SK-N-SH (cell line): ENCODE data around the gene MRPL49. TPM values are rescaled to one million over a fixed set of nuclear protein-coding genes. Genes with fewer than 3 reads are reported as not detected.
A peak's percentile ranks its signal among the peaks of the same experiment; 100 is the strongest.

ENCODE experiments used
- CTCF ChIA-PET: fragments of 300-600, 350-600 bp; formaldehyde crosslinking; extraction: SDS; loops from one replicate; lab custom pipeline; 2021; lab: Yijun Ruan, JAX
- POLR2A ChIA-PET: fragments of 350-600 bp; sonication (Branson Sonifier 250); formaldehyde crosslinking; extraction: SDS; loops from one replicate; lab custom pipeline; 2020; ENCODE audit warnings: antibody characterized with exemption, inconsistent platforms; lab: Yijun Ruan, JAX
- DNase-seq: peaks from one replicate; pipeline ENCODE4 v3.0.0; 2012
- H2AFZ ChIP-seq: fragments of 200-600 bp; sonication (generic); 2 replicates; pipeline ENCODE4 v1.8.1; 2016; ENCODE audit warnings: antibody characterized with exemption, mild to moderate bottlenecking, low read depth
- H3F3A ChIP-seq: fragments of 200-600 bp; sonication (generic); replicated peaks from 2 replicates; pipeline ENCODE3; 2016; ENCODE audit warnings: antibody characterized with exemption, mild to moderate bottlenecking; ENCODE audit not compliant: insufficient read depth
- H3K27ac ChIP-seq, 2 experiments: fragments of 200-500 bp in 1 of 2; fragments of 200-600 bp in 1 of 2; sonication (Bioruptor generic) in 1 of 2; sonication (generic), shearing (Covaris generic) in 1 of 2; 2 replicates each; pipeline versions ENCODE4 v1.5.1 to v1.6.1; 2014 to 2016; ENCODE audit warnings: low read depth in 2 of 2, inconsistent platforms in 1 of 2, low read length in 1 of 2, mild to moderate bottlenecking in 1 of 2, mixed read lengths in 1 of 2
- H3K27me3 ChIP-seq: fragments of 200-600 bp; sonication (generic), shearing (Covaris generic); 2 replicates; pipeline ENCODE4 v1.6.1; 2016; ENCODE audit warnings: mixed run types; ENCODE audit not compliant: insufficient read depth
- H3K36me3 ChIP-seq, 2 experiments: fragments of 200-500 bp in 1 of 2; fragments of 200-600 bp in 1 of 2; sonication (Bioruptor generic) in 1 of 2; sonication (generic) in 1 of 2; replicated peaks in 1 of 2; 2 replicates each; pipeline versions ENCODE3 to v1.5.1; 2014 to 2016; ENCODE audit warnings: low read length in 1 of 2, mild to moderate bottlenecking in 1 of 2; ENCODE audit not compliant: insufficient read depth in 2 of 2, control insufficient read depth in 1 of 2
- H3K4me1 ChIP-seq, 2 experiments: fragments of 200-500 bp in 1 of 2; fragments of 200-600 bp in 1 of 2; sonication (Bioruptor generic) in 1 of 2; sonication (generic), shearing (Covaris generic) in 1 of 2; 2 replicates each; pipeline versions ENCODE4 v1.5.1 to v1.6.1; 2014 to 2016; ENCODE audit warnings: low read depth in 1 of 2, low read length in 1 of 2, mixed run types in 1 of 2; ENCODE audit not compliant: insufficient read depth in 2 of 2, control insufficient read depth in 1 of 2
- H3K4me2 ChIP-seq: fragments of 200-600 bp; sonication (generic), shearing (Covaris generic); 2 replicates; pipeline ENCODE4 v1.6.1; 2017; ENCODE audit warnings: mixed run types
- H3K4me3 ChIP-seq, 2 experiments: fragments of 200-500 bp in 1 of 2; fragments of 200-600 bp in 1 of 2; sonication (Bioruptor generic) in 1 of 2; sonication (generic), shearing (Covaris generic) in 1 of 2; 2 replicates each; pipeline versions ENCODE4 v1.5.1 to v1.8.1; 2014 to 2016; ENCODE audit warnings: low read depth in 2 of 2, inconsistent platforms in 1 of 2, low read length in 1 of 2, mild to moderate bottlenecking in 1 of 2, mixed read lengths in 1 of 2, moderate library complexity in 1 of 2
- H3K79me2 ChIP-seq: fragments of 200-600 bp; sonication (generic); 2 replicates; pipeline ENCODE4 v1.8.1; 2017; ENCODE audit warnings: mild to moderate bottlenecking; ENCODE audit not compliant: insufficient read depth
- H3K9ac ChIP-seq: fragments of 200-600 bp; sonication (generic); 2 replicates; pipeline ENCODE4 v1.6.1; 2017; ENCODE audit warnings: mixed run types
- H3K9me2 ChIP-seq: fragments of 200-600 bp; sonication (generic); 2 replicates; pipeline ENCODE4 v1.6.1; 2017; ENCODE audit warnings: mixed run types
- H3K9me3 ChIP-seq: fragments of 200-600 bp; sonication (generic); 2 replicates; pipeline ENCODE4 v1.6.1; 2017; ENCODE audit warnings: mixed run types, mild to moderate bottlenecking, moderate library complexity
- H4K20me1 ChIP-seq: fragments of 200-600 bp; sonication (generic); 2 replicates; pipeline ENCODE4 v1.6.1; 2017; ENCODE audit warnings: mild to moderate bottlenecking, mixed run types; ENCODE audit not compliant: insufficient read depth
- CHD2 ChIP-seq: fragments of 150-350 bp; IDR thresholded peaks from 2 replicates; pipeline ENCODE4 v1.6.1; 2018; ENCODE audit warnings: low read length; ENCODE audit not compliant: partially characterized antibody
- FOXJ3 ChIP-seq: sonication (generic); formaldehyde crosslinking; IDR thresholded peaks from 2 replicates; pipeline ENCODE4 v1.5.1; 2020; ENCODE audit warnings: mild to moderate bottlenecking, missing genetic modification reagents
- GABPA ChIP-seq: IDR thresholded peaks from 2 replicates; pipeline ENCODE4 v1.4.0; 2012; ENCODE audit warnings: low read depth, mild to moderate bottlenecking
- JUND ChIP-seq: IDR thresholded peaks from 2 replicates; pipeline ENCODE4 v1.4.0; 2012
- MAX ChIP-seq: IDR thresholded peaks from 2 replicates; pipeline ENCODE4 v1.4.0; 2012; ENCODE audit warnings: low read depth
- POLR2AphosphoS5 ChIP-seq: IDR thresholded peaks from 2 replicates; pipeline ENCODE4 v1.6.1; 2012; ENCODE audit warnings: low read depth, low read length
- RCOR1 ChIP-seq: fragments of 150-350 bp; IDR thresholded peaks from 2 replicates; pipeline ENCODE4 v1.6.1; 2017; ENCODE audit warnings: antibody characterized with exemption, low read length
- RFX5 ChIP-seq: IDR thresholded peaks from 2 replicates; pipeline ENCODE4 v1.6.1; 2012; ENCODE audit warnings: mild to moderate bottlenecking, improper control_type of control experiment, low read length
- RXRA ChIP-seq: IDR thresholded peaks from 2 replicates; pipeline ENCODE4 v1.4.0; 2012; ENCODE audit warnings: low read depth, mild to moderate bottlenecking, borderline replicate concordance
- SMC3 ChIP-seq: IDR thresholded peaks from 2 replicates; pipeline ENCODE4 v1.6.1; 2012; ENCODE audit warnings: low read depth, low read length, improper control_type of control experiment
- TAF1 ChIP-seq: IDR thresholded peaks from 2 replicates; pipeline ENCODE4 v1.6.1; 2012; ENCODE audit warnings: low read depth, mild to moderate bottlenecking, low read length, moderate library complexity, borderline replicate concordance
- TCF12 ChIP-seq: IDR thresholded peaks from 2 replicates; pipeline ENCODE4 v1.4.0; 2012
- YY1 ChIP-seq: IDR thresholded peaks from 2 replicates; pipeline ENCODE4 v1.4.0; 2012; ENCODE audit warnings: low read depth, mild to moderate bottlenecking
- WGBS: methylation state at CpG from one replicate; pipeline ENCODE4 v1.1.6; 2017; ENCODE audit warnings: low lambda C conversion rate; 5-methylcytosine and 5-hydroxymethylcytosine counted together
- polyA plus RNA-seq, 3 experiments: library from polyadenylated mRNA; depleted of rRNA; stranded (reverse); fragments of >200 nt; gene quantifications; 2 replicates each; pipeline ENCODE4 v1.2.3, GENCODE V29; 2012
- TF ChIP-seq, protein P1 (sequence below): fragments of 150-350 bp; IDR thresholded peaks from 2 replicates; pipeline ENCODE4 v1.6.1; 2016; ENCODE audit warnings: mild to moderate bottlenecking, low read depth, low read length
- TF ChIP-seq, protein P2 (sequence below): fragments of 200-600 bp; sonication (generic); IDR thresholded peaks from 2 replicates; pipeline ENCODE4 v1.6.1; 2017; ENCODE audit warnings: antibody characterized with exemption, mild to moderate bottlenecking, moderate library complexity

The MRPL49 gene
- polyA plus RNA-seq, 1 of the 3 experiments (the other 2 are of a cell fraction): 56.7 TPM

- peak; percentile 72 for TF ChIP-seq MAX
- peak; percentile 96 for TF ChIP-seq TAF1
- TF ChIP-seq, protein P1, sequence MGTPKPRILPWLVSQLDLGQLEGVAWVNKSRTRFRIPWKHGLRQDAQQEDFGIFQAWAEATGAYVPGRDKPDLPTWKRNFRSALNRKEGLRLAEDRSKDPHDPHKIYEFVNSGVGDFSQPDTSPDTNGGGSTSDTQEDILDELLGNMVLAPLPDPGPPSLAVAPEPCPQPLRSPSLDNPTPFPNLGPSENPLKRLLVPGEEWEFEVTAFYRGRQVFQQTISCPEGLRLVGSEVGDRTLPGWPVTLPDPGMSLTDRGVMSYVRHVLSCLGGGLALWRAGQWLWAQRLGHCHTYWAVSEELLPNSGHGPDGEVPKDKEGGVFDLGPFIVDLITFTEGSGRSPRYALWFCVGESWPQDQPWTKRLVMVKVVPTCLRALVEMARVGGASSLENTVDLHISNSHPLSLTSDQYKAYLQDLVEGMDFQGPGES: no peak
- TF ChIP-seq RFX5: no peak; the same call in 1 of the 2 replicates
- TF ChIP-seq RXRA: no peak
- TF ChIP-seq JUND: no peak
- TF ChIP-seq SMC3: peak; percentile 6; the same call in 1 of the 2 replicates
- TF ChIP-seq POLR2AphosphoS5: peak; percentile 95
- peak; percentile 68 for TF ChIP-seq GABPA
- TF ChIP-seq FOXJ3 (CRISPR knock-in tag): no peak
- no peak for TF ChIP-seq RCOR1
- TF ChIP-seq TCF12: peak; percentile 22; the same call in 1 of the 2 replicates
- peak; percentile 90 for TF ChIP-seq YY1
Observed at GRCh38 chr11:65121865-65122696, at the start of gene MRPL49, which contains the start of gene FAU (continued).

DNA sequence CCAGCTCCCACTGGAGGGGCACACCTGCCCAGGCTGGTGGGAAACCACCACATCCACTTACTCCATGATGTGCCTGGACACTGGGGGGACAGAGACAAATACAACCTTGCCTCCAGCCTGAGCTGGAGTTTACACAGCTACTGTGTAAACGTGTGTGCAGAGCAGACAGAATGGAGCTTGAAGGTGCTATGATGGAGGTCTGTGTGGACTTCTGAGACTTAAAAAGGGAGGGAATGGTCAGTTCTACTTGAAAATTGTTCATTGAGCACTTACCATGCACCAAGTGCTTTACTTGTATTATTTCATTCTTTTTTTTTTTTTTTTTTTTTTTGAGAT is 49.5 kb upstream of the MRPL49 start:
- POLR2A ChIA-PET: no interaction called here
- CTCF ChIA-PET: interaction anchor here (1.3 kb wide), 1 partner anchor 58 kb away, joined by 3 read pairs; the partner anchor contains the start of gene ARL2

More for the DNA sequence above, 49.5 kb upstream of the MRPL49 start:
- DNase-seq: no peak
- H3K79me2 ChIP-seq: peaks cover 3% of the 10 kb centered on the region; the same call in 1 of the 2 replicates
- no peaks in the 10 kb centered on the region for H3K4me1 ChIP-seq
- no peaks in the 10 kb centered on the region for H3K36me3 ChIP-seq
- H3K27ac ChIP-seq: no peak overlapping the region
- peaks cover 7% of the 10 kb centered on the region for H3F3A ChIP-seq
- TF ChIP-seq, protein P2, sequence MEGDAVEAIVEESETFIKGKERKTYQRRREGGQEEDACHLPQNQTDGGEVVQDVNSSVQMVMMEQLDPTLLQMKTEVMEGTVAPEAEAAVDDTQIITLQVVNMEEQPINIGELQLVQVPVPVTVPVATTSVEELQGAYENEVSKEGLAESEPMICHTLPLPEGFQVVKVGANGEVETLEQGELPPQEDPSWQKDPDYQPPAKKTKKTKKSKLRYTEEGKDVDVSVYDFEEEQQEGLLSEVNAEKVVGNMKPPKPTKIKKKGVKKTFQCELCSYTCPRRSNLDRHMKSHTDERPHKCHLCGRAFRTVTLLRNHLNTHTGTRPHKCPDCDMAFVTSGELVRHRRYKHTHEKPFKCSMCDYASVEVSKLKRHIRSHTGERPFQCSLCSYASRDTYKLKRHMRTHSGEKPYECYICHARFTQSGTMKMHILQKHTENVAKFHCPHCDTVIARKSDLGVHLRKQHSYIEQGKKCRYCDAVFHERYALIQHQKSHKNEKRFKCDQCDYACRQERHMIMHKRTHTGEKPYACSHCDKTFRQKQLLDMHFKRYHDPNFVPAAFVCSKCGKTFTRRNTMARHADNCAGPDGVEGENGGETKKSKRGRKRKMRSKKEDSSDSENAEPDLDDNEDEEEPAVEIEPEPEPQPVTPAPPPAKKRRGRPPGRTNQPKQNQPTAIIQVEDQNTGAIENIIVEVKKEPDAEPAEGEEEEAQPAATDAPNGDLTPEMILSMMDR: no peak
- TF ChIP-seq GABPA (no peak), SMC3 (no peak), MAX (no peak), POLR2AphosphoS5 (no peak), FOXJ3 (CRISPR knock-in tag) (no peak), CHD2 (no peak)
- no peak overlapping the region for H3K4me3 ChIP-seq
- no peak overlapping the region for H2AFZ ChIP-seq
- H3K9ac ChIP-seq: no peak overlapping the region
- H3K9me2 ChIP-seq: no peaks in the 10 kb centered on the region
- H3K9me3 ChIP-seq: no peaks in the 10 kb centered on the region
- WGBS: 79% methylated on average over 1 of the region's 1 CpG
- no peak overlapping the region for H3K4me2 ChIP-seq
- no peaks in the 10 kb centered on the region; the same call in 1 of the 2 replicates for H4K20me1 ChIP-seq
- H3K27me3 ChIP-seq: no peaks in the 10 kb centered on the region
